GM10847 (cell line): ENCODE measurements around the gene SPDYE18.
"Not testable (repeated sequence)": the region's sequence is repeated elsewhere in the genome, so short reads cannot be mapped to it uniquely, and the experiment has no call there.

Source experiments
- POLR2A ChIP-seq: IDR thresholded peaks from 2 replicates; pipeline ENCODE4 v1.6.1; 2011; ENCODE audit not compliant: insufficient read length; ENCODE audit errors: extremely low read depth

The SPDYE18 gene, protein sequence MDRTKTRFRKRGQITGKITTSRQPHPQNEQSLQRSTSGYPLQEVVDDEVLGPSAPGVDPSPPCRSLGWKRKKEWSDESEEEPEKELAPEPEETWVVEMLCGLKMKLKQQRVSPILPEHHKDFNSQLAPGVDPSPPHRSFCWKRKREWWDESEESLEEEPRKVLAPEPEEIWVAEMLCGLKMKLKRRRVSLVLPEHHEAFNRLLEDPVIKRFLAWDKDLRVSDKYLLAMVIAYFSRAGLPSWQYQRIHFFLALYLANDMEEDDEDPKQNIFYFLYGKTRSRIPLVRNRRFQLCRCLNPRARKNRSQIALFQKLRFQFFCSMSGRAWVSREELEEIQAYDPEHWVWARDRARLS

DNA sequence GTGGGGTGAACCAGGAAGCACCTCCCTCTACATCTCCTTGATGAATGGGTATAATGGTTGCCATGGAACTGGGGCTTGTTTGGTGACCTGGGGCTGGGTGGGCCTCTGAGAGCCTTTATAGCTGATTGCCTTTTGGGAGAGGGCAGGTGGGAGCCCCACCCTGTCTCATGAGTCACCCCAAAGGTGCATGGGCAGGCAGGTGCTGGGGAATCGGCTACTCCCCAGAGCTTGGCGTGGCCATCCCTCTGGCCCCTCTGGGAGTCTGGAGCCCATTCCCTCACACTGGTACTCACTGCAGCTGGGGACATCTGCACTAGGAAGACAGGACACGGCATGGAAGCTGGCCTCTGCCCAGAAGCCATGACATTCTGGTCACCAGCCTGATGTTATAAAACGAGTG is at the start of gene SPDYE18:
TSS of gene SPDYE18 (minus strand) at position 2 of the 400 bp plus-strand sequence. CDS start 2,046 bp downstream, outside the sequence.
- TF ChIP-seq POLR2A: not testable (repeated sequence)

DNA sequence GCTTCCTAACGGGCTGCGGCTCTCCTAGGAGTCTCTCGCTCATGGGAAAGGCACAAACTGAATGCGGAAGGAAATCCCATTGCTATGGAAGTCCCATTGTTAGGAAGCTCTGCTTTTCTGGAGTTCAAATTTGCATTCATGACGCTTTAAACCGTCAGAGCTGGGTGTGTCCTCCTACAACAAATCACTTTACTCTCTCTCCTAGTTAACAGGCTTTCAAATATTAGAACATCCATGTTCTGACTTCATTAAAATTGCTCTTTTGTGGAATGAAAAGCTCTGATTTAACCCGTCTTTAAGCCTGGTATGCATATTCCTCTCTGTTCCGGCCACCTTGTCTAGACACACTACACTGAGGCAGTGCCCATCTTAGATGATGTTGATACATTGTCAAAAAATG is 30.1 kb downstream of the SPDYE18 start, which contains the start of gene SPDYE17:
TSS of gene SPDYE17 (minus strand) at position 101 of the 400 bp plus-strand sequence. CDS start 1,791 bp downstream, outside the sequence.
- not testable (repeated sequence) for TF ChIP-seq POLR2A
